HuH-7.5 (cell line): ENCODE measurements around the gene FARS2.

Experiments used
- DNase-seq: peaks from one replicate; pipeline ENCODE4 v3.0.0; 2011; ENCODE audit warnings: low spot score

The FARS2 gene

GRCh38 chr6:5325173-5325572 is 63.9 kb downstream of the FARS2 start:
- DNase-seq, result no peak

GRCh38 chr6:5326022-5326641 is 64.8 kb downstream of the FARS2 start:
- no peak for DNase-seq

DNA sequence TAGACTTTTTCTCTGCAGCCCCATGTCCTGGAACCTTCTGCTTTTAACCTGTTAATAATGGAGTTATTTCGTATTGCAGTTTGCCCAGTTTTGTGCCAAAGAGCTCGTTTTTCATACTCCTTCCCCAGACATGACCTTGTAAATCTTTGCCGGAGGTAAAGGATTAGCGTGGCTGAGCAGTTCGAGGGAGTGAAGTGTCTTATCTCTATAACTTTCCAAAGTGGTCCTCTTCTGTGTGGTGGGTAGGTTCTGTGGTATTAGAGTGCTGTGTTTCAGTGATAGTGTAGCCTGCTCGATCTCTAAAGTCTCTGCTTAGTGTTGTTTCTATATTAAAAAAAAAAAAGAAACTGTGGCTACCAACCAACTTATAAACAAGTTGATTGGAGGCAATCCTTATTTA is 67.5 kb downstream of the FARS2 start:
- no peak for DNase-seq

DNA sequence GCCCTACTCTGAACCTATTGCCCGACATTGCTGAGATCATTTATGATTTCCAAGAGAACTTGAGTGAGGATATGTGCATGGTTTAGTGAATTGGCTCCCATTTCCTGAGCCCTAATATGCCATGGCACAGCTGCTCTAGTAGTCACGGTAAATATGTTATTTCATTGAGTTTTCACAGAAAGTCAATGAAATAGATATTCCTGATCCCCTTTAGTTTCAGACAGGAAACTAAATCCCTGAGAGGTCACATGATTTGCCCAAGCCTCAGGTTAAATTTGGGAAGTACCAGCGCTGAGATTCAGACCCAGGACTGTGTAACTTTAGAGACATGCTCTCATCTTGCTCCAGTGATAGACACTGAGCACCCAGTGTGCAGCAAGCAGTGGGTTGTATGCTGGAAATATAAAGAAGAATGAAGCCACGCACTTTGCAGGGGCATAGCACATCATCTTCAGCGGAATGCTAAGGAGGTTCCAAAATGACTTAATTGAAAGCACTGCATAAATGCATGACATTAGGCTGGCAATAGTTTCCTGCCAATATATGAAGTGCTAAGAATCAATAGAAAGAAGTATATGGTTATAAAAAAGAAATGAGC is 70.6 kb downstream of the FARS2 start:
- DNase-seq, result no peak

DNA sequence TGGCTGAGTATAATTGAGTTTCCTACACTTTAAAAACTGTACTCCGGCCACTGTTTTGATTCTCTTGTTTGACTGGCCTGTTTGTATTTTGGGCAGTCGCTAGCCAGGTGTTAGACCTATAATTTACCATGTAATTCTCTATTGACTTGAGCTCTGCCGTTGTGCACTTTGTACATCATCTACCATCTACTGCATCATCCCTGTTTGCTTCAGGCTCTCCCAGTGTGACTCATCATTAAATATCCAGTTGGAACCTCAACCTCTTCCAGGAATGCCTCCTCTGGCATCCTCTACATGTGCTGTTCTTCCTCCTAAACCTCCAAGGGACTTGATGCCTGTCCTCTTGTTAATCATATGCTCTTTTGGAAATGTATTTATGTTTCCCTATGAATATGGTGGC is 72.3 kb downstream of the FARS2 start:
- no peak for DNase-seq

DNA sequence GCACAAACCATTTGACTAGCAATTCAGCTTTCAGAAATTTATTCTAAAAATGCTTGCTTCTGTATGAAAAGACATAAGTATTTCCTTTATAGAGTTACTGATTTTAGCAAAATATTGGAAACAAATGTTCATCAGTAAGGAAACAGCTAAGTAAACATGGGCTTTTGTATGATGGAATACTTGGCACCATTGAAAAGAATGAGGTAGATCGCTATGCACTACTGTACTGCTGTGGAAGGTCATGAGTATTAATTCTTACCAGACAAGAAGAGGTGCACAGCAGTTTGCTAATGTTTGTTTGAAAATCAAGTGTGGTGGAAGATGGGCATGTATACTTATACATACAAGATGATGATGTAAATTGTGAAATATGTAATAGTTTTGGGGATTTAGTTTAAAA is 73.0 kb downstream of the FARS2 start:
- no peak for DNase-seq

- no peak for DNase-seq
Observed at GRCh38 chr6:5335020-5335419, 73.7 kb downstream of the FARS2 start.

- DNase-seq, result no peak
Observed at GRCh38 chr6:5337573-5337972, 76.3 kb downstream of the FARS2 start.

DNA sequence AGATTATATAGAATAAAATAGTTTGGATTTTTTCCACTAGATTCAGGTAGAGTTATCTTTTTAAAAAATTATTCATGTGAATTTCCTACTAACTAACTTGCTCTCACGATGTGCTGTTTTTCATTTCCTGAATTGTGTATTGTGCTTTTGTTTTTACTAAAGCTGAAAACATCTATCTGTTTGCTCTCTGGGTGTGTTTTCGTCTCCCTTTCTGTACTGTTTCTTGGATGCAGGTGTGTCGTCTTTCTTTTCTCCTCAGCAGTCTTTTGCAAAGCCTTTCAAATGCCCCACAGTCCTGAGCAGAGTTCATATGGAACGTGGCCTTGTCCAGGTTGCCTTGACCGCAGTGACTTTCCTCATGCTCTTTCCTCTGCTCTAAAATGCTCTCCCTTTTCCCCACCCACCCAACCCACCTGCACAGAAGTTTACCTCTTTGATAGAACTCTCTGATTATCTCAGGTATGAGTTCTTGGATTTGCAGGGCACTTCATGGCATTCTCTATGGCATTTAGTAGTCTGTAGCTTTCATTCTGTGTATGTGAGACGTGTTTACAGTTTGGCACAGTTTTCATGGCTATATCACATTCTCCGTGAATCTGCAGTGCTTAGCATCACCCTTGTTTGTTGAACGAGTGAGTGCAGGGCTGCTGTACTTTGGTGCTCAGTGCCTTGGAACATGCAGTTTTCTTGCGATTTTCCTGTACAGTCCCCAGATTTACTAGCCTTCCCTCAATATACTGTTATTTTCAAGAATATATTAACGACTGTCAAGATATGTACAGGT is 77.1 kb downstream of the FARS2 start:
- DNase-seq, result no peak

- DNase-seq, result no peak
Observed at GRCh38 chr6:5339786-5340185, 78.5 kb downstream of the FARS2 start.

DNA sequence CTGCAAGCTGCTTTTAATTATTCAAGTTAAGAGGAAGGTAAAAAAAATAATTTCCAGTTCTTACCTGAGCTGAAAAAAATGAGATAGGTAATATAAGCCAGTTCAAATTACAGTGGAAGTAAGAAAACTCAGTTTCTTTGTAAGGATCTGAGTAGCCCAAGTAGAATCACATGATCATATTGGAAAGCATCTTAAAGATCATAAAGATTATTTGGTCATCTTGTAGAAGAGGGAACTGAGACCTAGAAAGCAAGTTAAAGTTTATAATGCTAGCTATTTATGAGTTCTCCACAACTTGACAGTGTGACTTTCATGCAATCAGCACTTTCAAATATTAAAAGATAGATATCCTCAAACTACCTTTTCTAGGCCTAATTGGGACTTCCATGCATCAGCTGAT is 80.5 kb downstream of the FARS2 start:
- no peak for DNase-seq

DNA sequence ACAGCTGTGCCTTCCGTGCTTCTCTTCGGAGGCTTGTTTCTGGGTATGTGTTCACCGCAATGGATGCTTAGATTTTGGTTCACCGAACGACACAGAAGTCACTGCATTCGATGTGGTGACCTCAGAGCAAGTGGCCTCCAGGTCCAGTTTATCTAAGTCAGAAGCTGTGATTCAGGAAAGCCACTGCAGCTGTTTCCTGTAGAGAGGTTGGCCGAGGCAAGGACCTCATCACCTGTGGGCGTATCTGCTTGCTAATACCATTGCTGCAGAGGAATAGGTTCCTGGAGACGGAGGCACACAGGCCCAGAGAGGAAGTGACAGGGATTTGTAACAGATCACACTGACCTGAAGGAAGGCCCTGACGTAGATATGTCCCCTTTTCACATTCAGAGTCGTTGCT is 82.7 kb downstream of the FARS2 start:
- DNase-seq, result no peak

GRCh38 chr6:5345324-5345723 is 84.0 kb downstream of the FARS2 start:
- DNase-seq, result no peak

DNA sequence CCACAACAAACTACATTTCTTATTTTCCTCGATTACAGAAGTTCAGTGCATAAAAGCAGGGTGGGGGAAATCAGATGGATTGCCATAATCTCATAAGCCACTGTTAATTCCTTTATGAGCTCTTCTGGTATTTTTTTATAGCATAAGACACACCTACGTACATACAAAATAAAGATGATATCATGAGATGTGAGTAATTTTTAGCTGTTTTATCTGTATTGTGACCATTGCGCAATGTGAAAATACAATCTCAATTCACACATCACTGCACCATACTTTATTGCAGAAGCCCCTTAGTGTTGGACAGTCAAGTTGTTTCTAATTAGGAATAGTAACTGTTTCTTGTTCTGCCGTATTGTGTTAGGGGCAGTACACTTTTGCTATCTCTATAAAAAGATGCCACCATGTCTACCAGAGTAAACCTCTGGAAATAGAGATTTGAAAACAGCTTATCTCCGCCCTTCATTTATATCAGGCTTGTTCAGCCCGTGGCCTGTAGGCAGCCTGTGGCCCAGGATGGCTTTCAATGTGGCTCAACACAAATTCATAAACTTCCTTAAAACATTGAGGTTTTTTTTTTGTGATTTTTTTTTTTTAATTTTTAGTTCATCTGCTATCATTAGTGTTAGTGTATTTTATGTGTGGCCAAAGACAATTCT is 90.4 kb downstream of the FARS2 start:
- no peak for DNase-seq

- no peak for DNase-seq
Observed at GRCh38 chr6:5353971-5354370, 92.7 kb downstream of the FARS2 start.

GRCh38 chr6:5357486-5357885 is 96.2 kb downstream of the FARS2 start:
- DNase-seq, result no peak

- no peak for DNase-seq
Observed at GRCh38 chr6:5359417-5359816, 98.1 kb downstream of the FARS2 start.

DNA sequence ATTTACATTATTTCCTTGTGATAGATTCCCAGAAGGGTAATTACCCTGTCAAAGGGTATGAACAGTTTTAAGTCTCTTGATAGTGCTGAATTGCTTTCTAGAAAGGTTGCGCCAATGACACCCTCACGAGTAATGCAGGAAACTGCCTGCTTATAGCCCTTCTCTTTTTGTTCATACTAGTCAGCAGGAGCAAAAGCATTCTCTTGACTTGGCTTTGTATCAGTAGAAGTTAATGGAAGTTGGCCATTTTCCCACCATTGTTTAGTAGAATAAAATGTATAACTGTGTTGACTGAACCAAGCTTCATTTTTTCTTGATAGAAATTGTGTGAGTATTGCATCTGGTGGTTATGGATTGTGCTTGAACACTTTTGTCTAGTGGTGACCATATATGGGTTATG is 100.1 kb downstream of the FARS2 start:
- DNase-seq, result no peak

DNA sequence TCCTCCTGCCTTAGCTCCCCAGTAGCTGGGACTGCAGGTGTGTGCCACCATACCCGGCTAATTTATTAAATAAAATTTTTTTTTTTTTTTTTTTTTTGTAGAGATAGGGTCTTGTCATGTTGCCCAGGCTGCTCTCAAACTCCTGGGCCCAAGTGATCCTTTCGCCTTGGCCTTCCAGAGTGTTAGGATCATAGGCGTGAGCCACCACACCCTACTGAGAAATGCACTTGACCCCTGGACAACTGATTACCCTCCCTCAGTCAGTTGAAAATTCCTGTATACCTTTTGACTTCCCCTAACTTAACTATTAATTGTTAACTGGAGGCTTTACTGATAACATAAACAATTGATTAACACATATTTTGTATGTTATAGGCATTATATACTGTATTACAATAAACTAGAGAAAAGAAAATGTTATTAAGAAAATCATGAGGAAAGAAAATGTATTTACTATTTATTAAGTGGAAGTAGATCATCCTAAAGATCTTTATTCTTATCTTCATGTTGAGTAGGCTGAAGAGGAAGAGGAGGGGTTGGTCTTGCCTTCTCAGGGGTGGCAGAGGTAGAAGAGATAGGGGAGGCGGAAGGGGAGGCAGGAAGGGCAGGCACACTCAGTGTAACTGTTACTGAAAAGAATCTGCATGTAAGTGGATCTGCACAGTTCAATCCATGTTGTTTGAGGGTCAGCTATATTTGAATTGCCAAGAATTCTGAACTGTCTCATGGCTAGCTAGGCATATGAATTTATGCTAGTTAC is 104.3 kb downstream of the FARS2 start:
- DNase-seq, result no peak

DNA sequence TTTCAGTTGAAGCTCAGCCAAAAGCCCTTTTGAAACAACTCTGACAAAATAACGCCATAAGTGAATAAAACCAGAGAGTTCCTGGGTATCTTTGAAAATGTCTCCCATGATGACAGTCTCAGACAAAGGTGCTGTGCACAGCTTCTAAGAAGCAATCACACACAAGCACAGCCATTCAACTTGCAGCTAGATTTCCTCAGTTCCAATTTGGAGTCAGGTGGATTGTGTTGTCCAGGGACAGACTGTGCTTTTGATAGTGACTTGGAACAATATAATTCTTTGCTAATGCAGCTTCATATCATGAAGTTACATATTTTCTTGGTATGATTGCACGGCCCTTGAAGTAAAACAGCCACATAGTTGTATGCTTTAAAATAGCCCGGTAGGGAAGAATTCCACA is 105.6 kb downstream of the FARS2 start:
- no peak for DNase-seq

GRCh38 chr6:5367510-5367909 is 106.2 kb downstream of the FARS2 start:
- no peak for DNase-seq

DNA sequence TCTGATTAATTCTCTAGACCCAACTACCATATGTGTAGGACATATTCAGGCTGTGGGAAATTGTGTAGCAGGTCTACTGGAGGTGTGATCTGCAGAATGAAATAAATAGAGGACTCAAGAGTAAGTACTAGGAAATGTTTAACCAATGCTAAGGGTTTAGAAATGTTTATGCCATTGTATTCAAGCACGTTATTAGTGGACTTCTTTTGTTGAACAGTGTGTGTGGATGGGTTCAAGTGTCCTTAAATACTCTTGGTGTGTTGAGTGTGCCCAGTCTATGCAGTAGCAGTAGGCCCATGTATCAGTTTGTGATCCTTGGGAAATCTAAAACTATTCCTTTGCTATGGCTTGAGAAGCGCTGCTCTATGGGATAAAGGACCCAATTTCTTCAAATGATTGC is 112.1 kb downstream of the FARS2 start:
- DNase-seq, result no peak
